ENCODE measurements around the gene OPTN. TPM values are rescaled to one million over a fixed set of nuclear protein-coding genes. Genes with fewer than 3 reads are reported as not detected.
"Not testable (repeated sequence)": the region's sequence is repeated elsewhere in the genome, so short reads cannot be mapped to it uniquely, and the experiment has no call there.

The OPTN gene
- total RNA-seq, 1 donor from 2014 or later, result 116 TPM

GRCh38 chr10:13087986-13088618, 11.9 kb upstream of the OPTN start:
- DNase-seq (ENCODE audit: low spot score), result no peak

DNA sequence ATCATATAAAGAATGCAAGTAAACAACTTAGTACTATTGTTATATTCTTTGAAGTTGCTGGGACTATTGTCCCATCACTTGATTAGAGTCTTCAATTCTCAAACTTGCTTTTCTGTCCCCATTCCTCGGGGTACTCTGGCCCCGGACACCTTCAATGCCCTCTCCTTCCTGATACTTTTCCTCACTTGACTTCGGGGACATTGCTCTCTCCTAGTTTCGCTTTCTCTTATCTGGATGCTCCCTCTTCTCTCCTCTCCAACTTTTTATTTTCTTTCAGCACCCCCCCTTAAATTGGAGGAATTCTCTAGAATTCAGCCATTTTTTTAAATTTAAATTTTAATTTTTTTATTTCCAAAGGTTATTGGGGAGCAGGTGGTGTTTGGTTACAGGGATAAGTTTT, 10.6 kb upstream of the OPTN start:
- DNase-seq (ENCODE audit: low spot score), result no peak

DNA sequence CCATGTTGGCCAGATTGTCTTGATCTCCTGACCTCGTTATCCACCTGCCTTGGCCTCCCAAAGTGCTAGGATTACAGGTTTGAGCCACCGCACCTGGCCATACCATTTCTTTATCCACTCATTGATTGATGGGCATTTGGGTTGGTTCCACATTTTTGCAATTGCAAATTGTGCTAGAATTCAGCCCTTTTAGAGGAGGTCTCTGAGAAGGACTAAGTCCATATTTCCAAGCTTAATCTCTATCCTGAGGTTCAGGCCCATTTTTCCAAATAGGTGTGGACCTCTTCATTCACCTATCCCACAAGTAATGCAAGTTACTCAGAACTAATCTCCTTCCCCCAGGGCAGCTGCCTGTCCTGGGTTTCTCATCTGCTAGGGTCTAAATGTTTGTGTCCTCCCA, 9.7 kb upstream of the OPTN start:
- no peak for DNase-seq (ENCODE audit: low spot score)

GRCh38 chr10:13091801-13092200, 8.2 kb upstream of the OPTN start:
- DNase-seq (ENCODE audit: low spot score), result no peak

- no peak for DNase-seq (ENCODE audit: low spot score)
Observed at GRCh38 chr10:13092291-13093102, 7.5 kb upstream of the OPTN start.

DNA sequence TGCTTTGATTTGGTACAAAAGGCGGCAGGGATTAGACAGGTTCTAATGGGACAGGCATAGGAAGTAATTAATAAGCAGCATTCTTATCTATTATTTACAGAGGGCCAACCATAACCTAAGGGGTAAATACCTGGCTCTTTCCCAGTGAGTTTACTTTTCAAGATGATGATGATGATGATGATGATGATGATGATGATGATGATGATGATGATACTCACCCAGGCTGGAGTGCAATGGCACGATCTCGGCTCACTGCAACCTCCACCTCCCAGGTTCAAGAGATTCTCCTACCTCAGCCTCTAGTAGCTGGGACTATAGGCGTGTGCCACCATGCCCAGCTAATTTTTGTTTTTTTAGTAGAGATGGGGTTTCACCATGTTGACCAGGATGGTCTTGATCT, 5.9 kb upstream of the OPTN start:
- DNase-seq (ENCODE audit: low spot score), result not testable (repeated sequence)

GRCh38 chr10:13095094-13095493, 4.9 kb upstream of the OPTN start:
- no peak for DNase-seq (ENCODE audit: low spot score)

GRCh38 chr10:13095929-13096328, 4.0 kb upstream of the OPTN start:
- no peak for DNase-seq (ENCODE audit: low spot score)

DNA sequence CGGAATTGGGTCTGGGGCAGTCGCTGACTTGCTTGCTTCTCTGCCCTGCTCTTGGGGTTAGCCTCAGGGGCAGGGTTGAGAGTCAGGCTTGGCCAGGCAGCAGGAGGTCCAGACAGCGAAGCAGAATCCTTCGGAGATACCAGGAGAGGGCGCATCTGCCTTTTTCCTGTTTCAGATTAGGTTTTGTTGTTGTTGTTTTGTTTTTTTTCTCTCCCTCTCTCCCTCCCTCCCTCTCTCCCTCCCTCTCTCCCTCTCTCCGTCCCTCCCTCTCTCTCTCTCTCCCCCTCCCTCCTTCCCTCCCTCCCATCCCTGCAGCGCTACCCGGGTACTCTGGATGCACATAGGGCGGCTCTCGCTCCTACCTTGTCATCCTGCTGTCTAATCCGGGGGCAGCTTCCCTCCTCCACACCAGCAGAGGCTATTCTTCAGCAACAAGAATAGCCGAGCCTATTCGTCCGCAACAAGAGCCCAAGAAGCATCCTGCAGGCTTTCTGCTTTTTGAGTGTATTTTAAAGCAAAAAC, 758 bp upstream of the OPTN start:
- no peak for DNase-seq (ENCODE audit: low spot score)

DNA sequence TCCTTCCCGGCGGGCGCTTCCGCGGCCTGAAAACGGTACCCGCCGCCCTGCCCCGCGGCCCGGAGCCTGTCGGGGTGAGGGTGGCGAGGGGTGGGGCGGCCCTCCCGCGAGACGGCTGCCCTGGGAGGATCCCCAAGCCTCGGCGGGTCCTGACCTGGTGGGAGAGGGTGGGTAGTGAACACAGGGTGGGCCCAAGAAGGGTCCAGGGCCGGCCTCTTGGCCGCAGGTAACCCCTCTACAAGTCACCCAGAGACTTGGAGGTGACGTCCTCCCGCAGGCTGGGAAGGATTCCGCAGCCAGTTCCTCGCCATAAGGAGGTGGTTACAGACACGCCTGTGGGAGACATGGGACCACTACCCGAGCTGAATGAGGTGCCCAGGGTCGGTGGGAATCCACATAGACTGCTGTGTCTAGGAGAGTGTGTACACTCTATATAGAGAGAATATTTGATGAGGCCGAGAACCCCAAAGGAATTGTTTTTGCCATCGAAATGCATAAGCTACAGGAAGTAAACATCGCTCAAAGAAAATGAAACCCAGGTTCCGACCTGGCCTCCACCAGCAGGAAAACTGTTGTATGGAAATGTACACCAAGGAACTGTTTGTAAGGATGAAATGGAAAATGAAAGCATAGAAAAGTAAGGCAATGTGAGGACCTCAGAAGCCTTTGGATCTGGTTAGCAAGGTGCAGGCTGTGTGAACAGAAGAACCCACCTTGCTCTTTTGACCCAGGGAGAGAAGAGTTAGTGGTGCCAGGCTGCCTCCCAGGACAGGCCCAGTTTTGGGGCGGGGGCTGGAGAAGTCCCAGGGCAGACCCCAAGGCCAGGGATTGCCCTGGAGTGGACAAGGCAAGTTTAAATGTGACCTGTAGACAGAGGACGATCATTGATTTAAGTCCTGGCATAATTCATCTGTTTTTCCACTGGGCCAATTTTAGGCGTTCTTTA, 659 bp downstream of the OPTN start:
- no peak for DNase-seq (ENCODE audit: low spot score)

- no peak for DNase-seq (ENCODE audit: low spot score)
Observed at GRCh38 chr10:13102002-13102794, 2.2 kb downstream of the OPTN start.

DNA sequence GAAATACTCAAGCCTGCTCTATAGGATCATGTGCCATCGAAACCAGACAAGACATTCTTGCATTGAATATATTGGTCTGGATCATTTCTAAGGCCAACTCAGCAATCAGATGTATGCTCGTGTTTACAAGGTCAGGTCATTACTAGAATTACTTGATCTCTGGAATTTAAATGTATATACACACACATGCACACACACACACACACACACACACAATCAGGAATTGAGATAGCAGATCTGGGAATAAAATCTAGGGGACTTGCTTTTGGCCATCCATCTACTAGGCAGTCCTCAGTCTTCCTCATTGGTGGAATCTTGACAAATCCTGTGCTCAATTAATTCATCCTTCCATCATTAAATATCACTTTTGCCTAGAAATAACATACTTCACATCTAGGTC, 3.6 kb downstream of the OPTN start:
- DNase-seq (ENCODE audit: low spot score), result no peak

GRCh38 chr10:13104697-13105096, 4.7 kb downstream of the OPTN start:
- DNase-seq (ENCODE audit: low spot score), result no peak

DNA sequence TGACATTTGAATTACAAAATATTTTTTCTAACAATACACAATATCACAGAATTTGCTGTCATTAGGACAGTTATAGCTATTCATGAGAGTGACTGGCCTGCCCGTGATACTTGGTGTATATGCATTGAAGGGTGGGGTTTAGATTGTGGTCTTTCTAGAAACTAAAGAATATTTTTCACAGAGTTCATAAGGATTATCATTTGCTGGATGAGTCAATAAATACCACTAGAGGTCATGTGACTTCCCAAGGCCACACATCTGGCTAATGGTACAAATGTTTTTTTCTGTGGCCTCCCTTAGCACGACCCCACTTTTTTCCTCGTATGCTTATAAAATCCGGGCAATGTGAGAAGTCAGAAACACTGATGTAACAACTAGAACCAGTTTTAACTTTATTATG, 5.2 kb downstream of the OPTN start:
- no peak for DNase-seq (ENCODE audit: low spot score)

GRCh38 chr10:13106387-13107045, 6.6 kb downstream of the OPTN start:
- no peak for DNase-seq (ENCODE audit: low spot score)

- DNase-seq (ENCODE audit: low spot score), result no peak
Observed at GRCh38 chr10:13110908-13111307, 10.9 kb downstream of the OPTN start.

DNA sequence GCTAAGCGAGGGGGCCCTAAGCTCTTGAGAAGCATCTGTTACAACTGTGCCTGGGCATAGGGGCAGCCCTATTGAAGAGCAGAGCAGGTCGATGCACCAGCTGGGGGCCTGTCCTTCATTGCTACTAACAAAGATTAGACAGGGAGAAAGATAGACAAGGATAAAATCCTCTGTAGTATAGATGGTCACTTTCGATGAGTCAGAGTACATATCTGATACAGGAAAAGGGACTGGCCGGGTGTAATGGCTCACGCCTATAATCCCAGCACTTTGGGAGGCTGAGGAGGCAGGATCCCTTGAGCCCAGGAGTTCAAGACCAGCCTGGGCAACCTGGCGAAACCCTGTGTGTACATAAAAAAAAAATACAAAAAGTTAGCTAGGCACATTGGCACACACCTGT, 13.6 kb downstream of the OPTN start:
- DNase-seq (ENCODE audit: low spot score), result no peak

- DNase-seq (ENCODE audit: low spot score), result no peak
Observed at GRCh38 chr10:13115832-13116803, 16.2 kb downstream of the OPTN start.

All from mesenteric fat pad (tissue), 1 donor.